Ishikawa (cell line): Measurements from ENCODE around the gene RTEL1.

Source experiments
- CEBPB ChIP-seq: IDR thresholded peaks from 2 replicates; pipeline ENCODE4 v1.6.1; 2012
- CREB1 ChIP-seq: IDR thresholded peaks from 2 replicates; pipeline ENCODE4 v1.6.1; 2012; ENCODE audit warnings: low read depth
- EGR1 ChIP-seq: IDR thresholded peaks from 2 replicates; pipeline ENCODE4 v1.6.1; 2012
- EP300 ChIP-seq: IDR thresholded peaks from 2 replicates; pipeline ENCODE4 v1.6.1; 2012; ENCODE audit warnings: borderline replicate concordance
- FOXM1 ChIP-seq: IDR thresholded peaks from 2 replicates; pipeline ENCODE4 v1.6.1; 2012; ENCODE audit warnings: low read depth, borderline replicate concordance
- NFIC ChIP-seq: IDR thresholded peaks from 2 replicates; pipeline ENCODE4 v1.6.1; 2012
- RAD21 ChIP-seq: IDR thresholded peaks from 2 replicates; pipeline ENCODE4 v1.6.1; 2012; ENCODE audit warnings: low read depth
- TAF1 ChIP-seq: IDR thresholded peaks from 2 replicates; pipeline ENCODE4 v1.6.1; 2012; ENCODE audit warnings: low read depth, mild to moderate bottlenecking
- TCF12 ChIP-seq: IDR thresholded peaks from 2 replicates; pipeline ENCODE4 v1.6.1; 2012; ENCODE audit warnings: low read depth
- TEAD4 ChIP-seq: IDR thresholded peaks from 2 replicates; pipeline ENCODE4 v1.6.1; 2012
- YY1 ChIP-seq: IDR thresholded peaks from 2 replicates; pipeline ENCODE4 v1.6.1; 2012; ENCODE audit warnings: low read depth
- ZBTB7A ChIP-seq: IDR thresholded peaks from 2 replicates; pipeline ENCODE4 v1.6.1; 2012; ENCODE audit warnings: low read depth
- TF ChIP-seq, protein P1 (sequence below): IDR thresholded peaks from 2 replicates; pipeline ENCODE4 v1.6.1; 2012
- TF ChIP-seq, protein P2 (sequence below): IDR thresholded peaks from 2 replicates; pipeline ENCODE4 v1.6.1; 2012; ENCODE audit warnings: low read depth, mild to moderate bottlenecking
- TF ChIP-seq, protein P3 (sequence below): IDR thresholded peaks from 2 replicates; pipeline ENCODE4 v1.6.1; 2012

RTEL1 gene

DNA sequence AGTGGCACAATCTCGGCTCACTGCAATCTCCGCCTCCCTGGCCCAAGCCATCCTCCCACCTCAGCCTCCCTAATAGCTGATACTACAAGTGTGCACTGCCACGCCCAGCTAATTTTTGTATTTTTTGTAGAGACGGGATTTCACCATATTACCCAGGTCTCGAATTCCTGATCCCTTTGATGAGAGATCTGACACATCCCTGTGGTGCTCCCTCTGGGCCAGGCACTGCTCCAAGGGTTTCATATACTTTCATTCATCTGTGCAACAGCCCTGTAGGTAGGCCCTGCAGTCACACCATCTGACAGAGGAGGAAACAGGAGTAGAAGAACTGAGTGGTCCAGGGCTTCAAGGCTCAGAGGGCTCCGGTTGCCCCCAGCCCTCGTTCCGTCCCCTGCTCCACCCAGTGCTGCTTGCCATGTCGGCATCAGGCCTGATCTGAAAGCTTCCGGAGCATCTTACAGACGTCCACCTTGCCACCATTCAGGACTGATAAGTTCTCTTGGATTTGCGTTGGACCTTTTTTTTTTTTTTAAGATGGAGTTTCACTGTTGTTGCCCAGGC, 53.1 kb downstream of the RTEL1 start:
- TF ChIP-seq TCF12 (no peak), ZBTB7A (no peak), CREB1 (no peak), NFIC (no peak), CEBPB (no peak), RAD21 (no peak), EGR1 (no peak), FOXM1 (no peak)
- TF ChIP-seq, protein P1, sequence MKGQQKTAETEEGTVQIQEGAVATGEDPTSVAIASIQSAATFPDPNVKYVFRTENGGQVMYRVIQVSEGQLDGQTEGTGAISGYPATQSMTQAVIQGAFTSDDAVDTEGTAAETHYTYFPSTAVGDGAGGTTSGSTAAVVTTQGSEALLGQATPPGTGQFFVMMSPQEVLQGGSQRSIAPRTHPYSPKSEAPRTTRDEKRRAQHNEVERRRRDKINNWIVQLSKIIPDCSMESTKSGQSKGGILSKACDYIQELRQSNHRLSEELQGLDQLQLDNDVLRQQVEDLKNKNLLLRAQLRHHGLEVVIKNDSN = no peak
- TF ChIP-seq, protein P2, sequence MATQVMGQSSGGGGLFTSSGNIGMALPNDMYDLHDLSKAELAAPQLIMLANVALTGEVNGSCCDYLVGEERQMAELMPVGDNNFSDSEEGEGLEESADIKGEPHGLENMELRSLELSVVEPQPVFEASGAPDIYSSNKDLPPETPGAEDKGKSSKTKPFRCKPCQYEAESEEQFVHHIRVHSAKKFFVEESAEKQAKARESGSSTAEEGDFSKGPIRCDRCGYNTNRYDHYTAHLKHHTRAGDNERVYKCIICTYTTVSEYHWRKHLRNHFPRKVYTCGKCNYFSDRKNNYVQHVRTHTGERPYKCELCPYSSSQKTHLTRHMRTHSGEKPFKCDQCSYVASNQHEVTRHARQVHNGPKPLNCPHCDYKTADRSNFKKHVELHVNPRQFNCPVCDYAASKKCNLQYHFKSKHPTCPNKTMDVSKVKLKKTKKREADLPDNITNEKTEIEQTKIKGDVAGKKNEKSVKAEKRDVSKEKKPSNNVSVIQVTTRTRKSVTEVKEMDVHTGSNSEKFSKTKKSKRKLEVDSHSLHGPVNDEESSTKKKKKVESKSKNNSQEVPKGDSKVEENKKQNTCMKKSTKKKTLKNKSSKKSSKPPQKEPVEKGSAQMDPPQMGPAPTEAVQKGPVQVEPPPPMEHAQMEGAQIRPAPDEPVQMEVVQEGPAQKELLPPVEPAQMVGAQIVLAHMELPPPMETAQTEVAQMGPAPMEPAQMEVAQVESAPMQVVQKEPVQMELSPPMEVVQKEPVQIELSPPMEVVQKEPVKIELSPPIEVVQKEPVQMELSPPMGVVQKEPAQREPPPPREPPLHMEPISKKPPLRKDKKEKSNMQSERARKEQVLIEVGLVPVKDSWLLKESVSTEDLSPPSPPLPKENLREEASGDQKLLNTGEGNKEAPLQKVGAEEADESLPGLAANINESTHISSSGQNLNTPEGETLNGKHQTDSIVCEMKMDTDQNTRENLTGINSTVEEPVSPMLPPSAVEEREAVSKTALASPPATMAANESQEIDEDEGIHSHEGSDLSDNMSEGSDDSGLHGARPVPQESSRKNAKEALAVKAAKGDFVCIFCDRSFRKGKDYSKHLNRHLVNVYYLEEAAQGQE = no peak
- TF ChIP-seq, protein P3, sequence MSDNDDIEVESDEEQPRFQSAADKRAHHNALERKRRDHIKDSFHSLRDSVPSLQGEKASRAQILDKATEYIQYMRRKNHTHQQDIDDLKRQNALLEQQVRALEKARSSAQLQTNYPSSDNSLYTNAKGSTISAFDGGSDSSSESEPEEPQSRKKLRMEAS = no peak

DNA sequence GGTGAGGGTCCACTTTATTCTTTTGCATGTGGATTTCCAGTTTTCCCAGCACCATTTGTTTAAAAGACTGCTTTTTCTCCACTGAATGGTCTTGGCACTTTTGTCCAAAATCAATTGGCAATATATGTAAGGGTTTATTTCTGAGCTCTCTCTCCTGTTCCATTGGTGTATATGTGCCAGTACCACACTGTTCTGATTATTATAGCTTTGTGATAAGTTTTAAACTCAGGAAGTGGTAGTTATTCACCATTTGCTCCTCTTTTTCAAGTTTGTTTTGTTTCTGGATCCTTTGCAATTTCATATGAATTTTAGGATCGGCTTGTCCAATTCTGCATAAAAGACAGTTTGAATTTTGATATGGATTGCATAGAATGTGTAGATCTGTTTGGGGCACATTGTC, 54.1 kb downstream of the RTEL1 start:
- TF ChIP-seq ZBTB7A = no peak

DNA sequence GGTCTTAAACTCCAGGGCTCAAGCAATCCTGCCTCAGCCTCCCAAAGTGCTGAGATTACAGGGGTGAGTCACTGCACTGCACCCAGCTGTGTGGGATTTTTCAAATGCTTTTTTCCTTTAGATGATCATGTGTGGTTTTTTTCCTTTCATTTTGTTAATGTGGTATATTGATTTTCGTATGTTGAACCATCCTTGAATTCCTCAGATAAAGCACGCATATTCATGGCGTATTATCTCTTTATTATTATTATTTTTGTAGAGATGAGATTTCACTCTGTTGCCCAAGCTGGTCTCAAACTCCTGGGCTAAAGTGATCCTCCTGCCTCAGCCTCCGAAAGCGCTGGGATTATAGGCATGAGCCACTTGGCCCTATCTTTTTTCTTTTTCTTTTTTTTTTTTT, 56.7 kb downstream of the RTEL1 start:
- TF ChIP-seq TAF1 (no peak), ZBTB7A (no peak), TCF12 (no peak), FOXM1 (no peak), EGR1 (no peak), EP300 (no peak), YY1 (no peak), CREB1 (no peak), RAD21 (no peak), TEAD4 (no peak), CEBPB (no peak), NFIC (no peak)
- TF ChIP-seq, protein P1 = no peak
- TF ChIP-seq, protein P2 = no peak
- TF ChIP-seq, protein P3 = no peak

DNA sequence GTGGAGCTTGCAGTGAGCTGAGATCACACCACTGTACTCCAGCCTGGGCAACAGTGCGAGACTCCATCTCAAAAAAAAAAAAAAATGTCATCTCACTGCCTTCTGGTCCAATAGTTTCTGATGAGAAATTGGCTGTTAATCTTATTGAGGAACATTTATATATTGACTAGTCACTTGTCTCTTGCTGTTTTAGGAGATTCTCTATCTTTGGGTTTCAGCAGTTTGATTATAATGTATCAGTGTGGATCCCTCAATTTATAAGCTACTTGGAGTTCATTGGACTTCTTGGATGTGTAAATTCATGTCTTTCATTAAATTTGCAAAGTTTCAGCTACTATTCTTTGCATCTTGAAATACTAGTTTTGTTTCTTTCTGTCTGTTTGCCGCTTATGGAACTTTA, 60.9 kb downstream of the RTEL1 start:
- TF ChIP-seq TCF12 (no peak), EGR1 (no peak), CREB1 (no peak), TAF1 (no peak), EP300 (no peak), RAD21 (no peak), YY1 (no peak), TEAD4 (no peak), ZBTB7A (no peak), CEBPB (no peak), NFIC (no peak), FOXM1 (no peak)
- TF ChIP-seq, protein P2 = no peak
- TF ChIP-seq, protein P1 = no peak
- TF ChIP-seq, protein P3 = no peak
